ENCODE measurements around the gene CHST9. TPM values are rescaled to one million over a fixed set of nuclear protein-coding genes. Genes with fewer than 3 reads are reported as not detected.
"Not testable (repeated sequence)": the region's sequence is repeated elsewhere in the genome, so short reads cannot be mapped to it uniquely, and the experiment has no call there.

Gene CHST9
- polyA plus RNA-seq, 5 donors, result 2.1 to 3.8 (median 2.9) TPM

- peak in 1 of 2 donors; percentile 13 for DNase-seq
These were observed 256.3 kb downstream of the CHST9 start for GRCh38 chr18:26928670-26929313.

GRCh38 chr18:26927822-26928221 lies 257.3 kb downstream of the CHST9 start:
- not testable (repeated sequence) for DNase-seq

GRCh38 chr18:26926066-26926675 lies 258.9 kb downstream of the CHST9 start:
- peak; percentile 19 to 35 for DNase-seq

GRCh38 chr18:26925313-26925712 lies 259.8 kb downstream of the CHST9 start:
- no peak for DNase-seq

- no peak for DNase-seq
These were observed 262.8 kb downstream of the CHST9 start for GRCh38 chr18:26922313-26922712.

- no peak for DNase-seq
These were observed 264.5 kb downstream of the CHST9 start for GRCh38 chr18:26920644-26921043.

GRCh38 chr18:26919627-26920026 lies 265.5 kb downstream of the CHST9 start:
- DNase-seq, result peak in 1 of 2 donors; percentile 30

- DNase-seq, result no peak
These were observed 265.9 kb downstream of the CHST9 start for GRCh38 chr18:26919201-26919600.

- no peak for DNase-seq
These were observed 273.3 kb downstream of the CHST9 start for GRCh38 chr18:26911840-26912239.

GRCh38 chr18:26909599-26910290 lies 275.4 kb downstream of the CHST9 start:
- DNase-seq, result no peak

GRCh38 chr18:26908906-26909305 lies 276.2 kb downstream of the CHST9 start:
- no peak for DNase-seq

- DNase-seq, result no peak
These were observed 282.8 kb downstream of the CHST9 start for GRCh38 chr18:26902291-26902690.

GRCh38 chr18:26901020-26901419 lies 284.1 kb downstream of the CHST9 start:
- DNase-seq, result no peak

GRCh38 chr18:26894426-26894825 lies 290.7 kb downstream of the CHST9 start:
- no peak for DNase-seq

GRCh38 chr18:26893996-26894395 lies 291.1 kb downstream of the CHST9 start:
- DNase-seq, result no peak

GRCh38 chr18:26888259-26888658 lies 296.8 kb downstream of the CHST9 start:
- DNase-seq, result no peak

GRCh38 chr18:26875040-26875654 lies 310.0 kb downstream of the CHST9 start:
- no peak for DNase-seq

- DNase-seq, result no peak
These were observed 310.8 kb downstream of the CHST9 start for GRCh38 chr18:26874283-26874682.

GRCh38 chr18:26869640-26870039 lies 315.5 kb downstream of the CHST9 start:
- no peak for DNase-seq

GRCh38 chr18:26868968-26869586 lies 316.0 kb downstream of the CHST9 start:
- peak in 1 of 2 donors; percentile 12 for DNase-seq

- no peak for DNase-seq
These were observed 317.6 kb downstream of the CHST9 start for GRCh38 chr18:26867471-26867870.

- DNase-seq, result peak; percentile 44 to 51
These were observed 319.6 kb downstream of the CHST9 start, which contains the start of gene AQP4 for GRCh38 chr18:26865557-26865956. Gene AQP4 (minus strand): TSS chr18:26865707. CDS start chr18:26865689, 18 bp downstream.
